IMR-90 (cell line): ENCODE measurements around the gene WNT16. TPM values are rescaled to one million over a fixed set of nuclear protein-coding genes. Genes with fewer than 3 reads are reported as not detected.
A peak's percentile ranks its signal among the peaks of the same experiment; 100 is the strongest.

Experiments
- ATAC-seq: fragments of 200-7000 bp; cut with Tn5 transposase; 2 replicates; pipeline ENCODE4 v1.9.1; 2020; ENCODE audit warnings: low read depth, mild to moderate bottlenecking, moderate library complexity
- BruUV-seq: library from RNA; stranded (reverse); fragments of 400-500 nt; replicated peaks from 2 replicates; lab custom pipeline; 2021; lab: Mats Ljungman, UMichigan
- CTCF ChIA-PET: fragments of 300-600 bp; formaldehyde crosslinking; extraction: SDS; loops from one replicate; lab custom pipeline; 2021; ENCODE audit warnings: antibody characterized with exemption; lab: Yijun Ruan, JAX
- POLR2A ChIA-PET: fragments of 300-600 bp; sonication (Branson Sonifier 250); formaldehyde crosslinking; loops from one replicate; lab custom pipeline; 2022; ENCODE audit warnings: antibody characterized with exemption; ENCODE audit not compliant: unreplicated experiment; lab: Charles Lee
- DNase-seq: peaks from one replicate; pipeline ENCODE4 v3.0.0; 2013
- H2AFZ ChIP-seq: replicated peaks from 2 replicates; pipeline ENCODE3; 2013; ENCODE audit warnings: low read length, mild to moderate bottlenecking; ENCODE audit not compliant: poor library complexity
- H2AK5ac ChIP-seq: 2 replicates; pipeline ENCODE4 v1.6.1; 2013; ENCODE audit warnings: low read depth, low read length, inconsistent platforms
- H2AK9ac ChIP-seq: replicated peaks from 2 replicates; pipeline ENCODE3; 2013; ENCODE audit warnings: mild to moderate bottlenecking, low read depth, low read length, moderate library complexity; ENCODE audit not compliant: poor library complexity
- H2BK120ac ChIP-seq: 2 replicates; pipeline ENCODE4 v1.6.1; 2013; ENCODE audit warnings: low read depth, low read length, inconsistent platforms
- H2BK15ac ChIP-seq: 3 replicates; pipeline ENCODE4 v1.6.1; 2013; ENCODE audit warnings: low read depth, low read length, inconsistent platforms
- H2BK20ac ChIP-seq: 2 replicates; pipeline ENCODE4 v1.6.1; 2013; ENCODE audit warnings: low read depth, mild to moderate bottlenecking, inconsistent platforms, low read length, moderate library complexity
- H2BK5ac ChIP-seq: 2 replicates; pipeline ENCODE4 v1.6.1; 2013; ENCODE audit warnings: mild to moderate bottlenecking, low read depth, low read length, inconsistent platforms; ENCODE audit not compliant: poor library complexity, severe bottlenecking
- H3K14ac ChIP-seq: replicated peaks from 2 replicates; pipeline ENCODE4 v1.6.1; 2013; ENCODE audit warnings: low read depth, low read length, inconsistent platforms
- H3K18ac ChIP-seq: 2 replicates; pipeline ENCODE4 v1.6.1; 2013; ENCODE audit warnings: low read depth, low read length, control low read depth
- H3K23ac ChIP-seq: 2 replicates; pipeline ENCODE4 v1.6.1; 2013; ENCODE audit warnings: low read depth, low read length, inconsistent platforms
- H3K27ac ChIP-seq: 2 replicates; pipeline ENCODE4 v1.5.1; 2013; ENCODE audit warnings: mild to moderate bottlenecking, control low read depth, low read length; ENCODE audit not compliant: insufficient read depth
- H3K27me3 ChIP-seq: 2 replicates; pipeline ENCODE4 v1.6.1; 2013; ENCODE audit warnings: low read length; ENCODE audit not compliant: control insufficient read depth, insufficient read depth
- H3K36me3 ChIP-seq: 2 replicates; pipeline ENCODE4 v1.6.1; 2013; ENCODE audit warnings: low read length, mixed read lengths; ENCODE audit not compliant: control insufficient read depth, insufficient read depth
- H3K4ac ChIP-seq: 2 replicates; pipeline ENCODE4 v1.6.1; 2013; ENCODE audit warnings: low read depth, low read length, inconsistent platforms
- H3K4me1 ChIP-seq: 2 replicates; pipeline ENCODE4 v1.6.1; 2013; ENCODE audit warnings: low read length, mixed read lengths; ENCODE audit not compliant: control insufficient read depth, insufficient read depth
- H3K4me2 ChIP-seq: 2 replicates; pipeline ENCODE4 v1.6.1; 2013; ENCODE audit warnings: low read depth, mild to moderate bottlenecking, control low read depth, low read length, moderate library complexity
- H3K4me3 ChIP-seq: 2 replicates; pipeline ENCODE4 v1.5.1; 2013; ENCODE audit warnings: low read depth, mild to moderate bottlenecking, control low read depth, low read length, moderate library complexity; ENCODE audit not compliant: insufficient read depth
- H3K56ac ChIP-seq: 2 replicates; pipeline ENCODE4 v1.6.1; 2013; ENCODE audit warnings: low read length, inconsistent platforms; ENCODE audit not compliant: insufficient read depth; ENCODE audit errors: extremely low read depth
- H3K79me1 ChIP-seq, 2 experiments: 2 replicates each; pipeline ENCODE4 v1.6.1; 2013; ENCODE audit warnings: low read length in 2 of 2, inconsistent platforms in 1 of 2, low read depth in 1 of 2
- H3K9ac ChIP-seq: 2 replicates; pipeline ENCODE4 v1.6.1; 2013; ENCODE audit warnings: low read depth, low read length, control low read depth
- H3K9me1 ChIP-seq: 2 replicates; pipeline ENCODE4 v1.6.1; 2013; ENCODE audit warnings: low read length, inconsistent platforms; ENCODE audit not compliant: insufficient read depth
- H3K9me3 ChIP-seq: 2 replicates; pipeline ENCODE4 v1.6.1; 2013; ENCODE audit warnings: low read length; ENCODE audit not compliant: control insufficient read depth, insufficient read depth
- H4K20me1 ChIP-seq: 2 replicates; pipeline ENCODE4 v1.6.1; 2013; ENCODE audit warnings: low read length, inconsistent platforms; ENCODE audit not compliant: insufficient read depth
- H4K5ac ChIP-seq: 2 replicates; pipeline ENCODE4 v1.6.1; 2013; ENCODE audit warnings: mild to moderate bottlenecking, low read depth, low read length, control low read depth
- H4K8ac ChIP-seq, 2 experiments: 2 replicates each; pipeline ENCODE4 v1.6.1; 2013; ENCODE audit warnings: low read depth in 2 of 2, low read length in 2 of 2, control low read depth in 1 of 2, inconsistent platforms in 1 of 2
- H4K91ac ChIP-seq: 2 replicates; pipeline ENCODE4 v1.6.1; 2013; ENCODE audit warnings: low read depth, low read length, inconsistent platforms; ENCODE audit not compliant: insufficient read depth
- BHLHE40 ChIP-seq: fragments of 150-350 bp; IDR thresholded peaks from 2 replicates; pipeline ENCODE4 v1.6.1; 2016; ENCODE audit warnings: mild to moderate bottlenecking, low read depth, low read length
- CEBPB ChIP-seq: IDR thresholded peaks from 2 replicates; pipeline ENCODE4 v1.6.1; 2012; ENCODE audit warnings: low read depth, low read length, improper control_type of control experiment
- POLR2A ChIP-seq: IDR thresholded peaks from 2 replicates; pipeline ENCODE4 v1.6.1; 2012; ENCODE audit warnings: mild to moderate bottlenecking, low read depth, low read length
- WGBS, 2 experiments: methylation state at CpG; one replicate each; pipeline versions ENCODE4 v1.1.5 to v1.1.7; 2013; ENCODE audit warnings: missing lambda C conversion rate in 2 of 2; ENCODE audit not compliant: insufficient read length in 1 of 2; ENCODE audit errors: extremely low coverage in 2 of 2; 5-methylcytosine and 5-hydroxymethylcytosine counted together
- dilution Hi-C: fragments of 300-500 bp; cut with HindIII; formaldehyde crosslinking; loops from one replicate; pipeline ENCODE4 v1.14.3; 2018; ENCODE audit warnings: low sequenced_read_pairs; ENCODE audit not compliant: unreplicated experiment
- in situ Hi-C: fragments of 300-500 bp; cut with MboI; formaldehyde crosslinking; loops from 3 replicates; pipeline ENCODE4 v1.14.3; 2019; ENCODE audit warnings: low sequenced_read_pairs, inconsistent platforms, mixed read lengths
- intact Hi-C: fragments of 100-400 bp; cut with micrococcal nuclease; formaldehyde crosslinking; loops from 2 replicates; pipeline ENCODE4 v1.10.0; 2022
- polyA plus RNA-seq, 3 experiments: library from polyadenylated mRNA; depleted of rRNA; stranded (reverse); fragments of >200 nt; gene quantifications; 2 replicates each; pipeline ENCODE4 v1.2.3, GENCODE V29; 2012; ENCODE audit warnings: low replicate concordance in 1 of 3
- total RNA-seq: library from RNA; depleted of rRNA; stranded (reverse); fragments of >200 nt; gene quantifications from 2 replicates; pipeline ENCODE4 v1.2.3, GENCODE V29; 2012

The WNT16 gene
- total and polyA plus RNA-seq, 2 of the 4 experiments (the other 2 are of a cell fraction), result 0.68 to 1.1 TPM

- dilution Hi-C loops, result no loop called here
- WGBS, 2 experiments, result no CpG with 5 or more reads among the region's 2 CpGs
- in situ Hi-C loops, result loop anchor here (25.0 kb wide), 2 partner anchors 207 to 357 kb away; partner anchors contain the start of gene CPED1
Measured at GRCh38 chr7:121344093-121344492, 15.3 kb downstream of the WNT16 start.

More at GRCh38 chr7:121344093-121344492, 15.3 kb downstream of the WNT16 start:
- Histone ChIP-seq H2AK9ac (no peak overlapping the region), H3K56ac (no peak overlapping the region), H3K4me1 (peaks cover 8% of the 10 kb centered on the region), H3K9me3 (no peaks in the 10 kb centered on the region), H4K91ac (no peak overlapping the region), H4K8ac (no peak overlapping the region; a peak in 1 of 4 replicates), H3K27me3 (no peaks in the 10 kb centered on the region), H2AFZ (no peak overlapping the region), H3K27ac (no peak overlapping the region), H3K9ac (no peak overlapping the region), H3K4me3 (no peak overlapping the region), H3K79me1 (no peaks in the 10 kb centered on the region), H3K4ac (no peak overlapping the region), H3K9me1 (peaks cover 16% of the 10 kb centered on the region), H2BK120ac (no peak overlapping the region), H3K36me3 (peaks cover 8% of the 10 kb centered on the region), H3K18ac (no peak overlapping the region), H4K20me1 (no peaks in the 10 kb centered on the region), H2AK5ac (no peak overlapping the region), H3K14ac (peak overlapping the region; percentile 16; the same call in 1 of the 2 replicates), H2BK15ac (peak overlapping the region; percentile 31; the same call in 1 of the 3 replicates), H3K23ac (no peak overlapping the region), H2BK20ac (no peak overlapping the region), H3K4me2 (no peak overlapping the region; the same call in 1 of the 2 replicates), H4K5ac (no peak overlapping the region), H2BK5ac (peak overlapping the region; percentile 68)
- intact Hi-C loops, result no loop called here
- ChIA-PET CTCF (no interaction called here), POLR2A (no interaction called here)
- ATAC-seq, result 0 out of 2 replicates have a peak, but pooled peaks have one; percentile 9
- no peak for DNase-seq
- BruUV-seq, result no TSS peak
- TF ChIP-seq CEBPB, result peak; percentile 80
- no peak for TF ChIP-seq BHLHE40
- TF ChIP-seq POLR2A, result no peak
